Dendritic cell treated with granulocyte-macrophage colony-stimulating factor and Interleukin-4, amounts not matched to agents 40 ng/mL and 50 ng/mL, for 4 days (primary cell): ENCODE measurements around the gene KIF4B.
"Not testable (repeated sequence)": the region's sequence is repeated elsewhere in the genome, so short reads cannot be mapped to it uniquely, and the experiment has no call there.

ENCODE experiments used
- H3K27ac Mint-ChIP-seq: one replicate; pipeline ENCODE4 v1.8.0; 2022; ENCODE audit warnings: mild to moderate bottlenecking, mixed read lengths
- H3K27me3 Mint-ChIP-seq: one replicate; pipeline ENCODE4 v1.8.0; 2022; ENCODE audit warnings: mild to moderate bottlenecking, mixed read lengths
- H3K36me3 Mint-ChIP-seq: one replicate; pipeline ENCODE4 v1.8.0; 2022; ENCODE audit warnings: low read depth, mixed read lengths
- H3K4me1 Mint-ChIP-seq: one replicate; pipeline ENCODE4 v1.8.0; 2022; ENCODE audit warnings: low read depth, mixed read lengths
- H3K4me3 Mint-ChIP-seq: one replicate; pipeline ENCODE4 v1.8.0; 2022; ENCODE audit warnings: mild to moderate bottlenecking, moderate library complexity, mixed read lengths
- H3K9me3 Mint-ChIP-seq: one replicate; pipeline ENCODE4 v1.8.0; 2022; ENCODE audit warnings: mixed read lengths
- intact Hi-C: fragments of 100-400 bp; cut with micrococcal nuclease; formaldehyde crosslinking; loops from one replicate; pipeline ENCODE4 v1.15.0; 2022

Gene KIF4B

DNA sequence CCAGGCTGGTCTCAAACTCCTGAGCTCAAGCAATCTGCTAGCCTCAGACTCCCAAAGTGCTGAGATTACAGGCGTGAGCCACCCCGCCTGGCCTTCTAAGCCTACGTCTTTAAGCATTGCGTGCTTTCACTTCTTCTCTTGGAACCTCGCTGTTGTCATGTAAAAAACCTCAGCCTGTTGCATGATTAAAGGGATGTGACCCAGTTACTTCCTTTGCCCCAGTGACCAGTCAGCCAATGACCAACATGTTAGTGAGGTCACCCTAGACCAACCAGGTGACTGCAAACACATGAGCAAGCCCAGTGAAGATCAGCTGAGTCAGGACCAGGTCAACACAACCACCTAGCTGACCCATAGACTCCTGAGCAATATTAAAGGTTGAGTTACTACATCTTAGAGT is 10.5 kb downstream of the KIF4B start:
- no peak overlapping the region for H3K27ac Mint-ChIP-seq
- H3K4me1 Mint-ChIP-seq = no peaks in the 10 kb centered on the region
- H3K9me3 Mint-ChIP-seq = peaks cover 13% of the 10 kb centered on the region
- H3K27me3 Mint-ChIP-seq = peaks cover 3% of the 10 kb centered on the region
- no peak overlapping the region for H3K4me3 Mint-ChIP-seq
- no peaks in the 10 kb centered on the region for H3K36me3 Mint-ChIP-seq
- intact Hi-C loops = no loop called here

DNA sequence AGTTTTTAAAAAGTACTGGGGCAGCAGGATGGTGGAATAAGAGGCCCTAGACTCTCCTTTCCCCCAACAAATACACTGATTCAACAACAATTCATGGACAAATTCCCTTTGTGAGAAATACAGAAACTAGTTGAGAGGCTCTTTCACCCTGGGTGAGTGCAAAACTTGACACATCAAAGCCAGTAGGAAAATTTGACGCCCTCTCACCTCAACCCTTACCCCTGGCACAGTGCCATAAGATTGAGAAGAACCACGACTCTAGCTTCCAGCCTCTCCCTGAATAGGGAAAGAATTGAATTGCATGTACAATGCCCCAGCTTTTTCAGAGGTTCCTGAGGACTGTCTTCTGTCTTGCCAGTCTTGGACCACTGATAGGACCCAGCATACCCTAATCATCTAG is 12.3 kb downstream of the KIF4B start:
- H3K27me3 Mint-ChIP-seq = peaks cover 2% of the 10 kb centered on the region
- H3K27ac Mint-ChIP-seq = no peak overlapping the region
- intact Hi-C loops = no loop called here
- peaks cover 13% of the 10 kb centered on the region for H3K9me3 Mint-ChIP-seq
- H3K4me1 Mint-ChIP-seq = no peaks in the 10 kb centered on the region
- H3K36me3 Mint-ChIP-seq = no peaks in the 10 kb centered on the region
- H3K4me3 Mint-ChIP-seq = no peak overlapping the region

DNA sequence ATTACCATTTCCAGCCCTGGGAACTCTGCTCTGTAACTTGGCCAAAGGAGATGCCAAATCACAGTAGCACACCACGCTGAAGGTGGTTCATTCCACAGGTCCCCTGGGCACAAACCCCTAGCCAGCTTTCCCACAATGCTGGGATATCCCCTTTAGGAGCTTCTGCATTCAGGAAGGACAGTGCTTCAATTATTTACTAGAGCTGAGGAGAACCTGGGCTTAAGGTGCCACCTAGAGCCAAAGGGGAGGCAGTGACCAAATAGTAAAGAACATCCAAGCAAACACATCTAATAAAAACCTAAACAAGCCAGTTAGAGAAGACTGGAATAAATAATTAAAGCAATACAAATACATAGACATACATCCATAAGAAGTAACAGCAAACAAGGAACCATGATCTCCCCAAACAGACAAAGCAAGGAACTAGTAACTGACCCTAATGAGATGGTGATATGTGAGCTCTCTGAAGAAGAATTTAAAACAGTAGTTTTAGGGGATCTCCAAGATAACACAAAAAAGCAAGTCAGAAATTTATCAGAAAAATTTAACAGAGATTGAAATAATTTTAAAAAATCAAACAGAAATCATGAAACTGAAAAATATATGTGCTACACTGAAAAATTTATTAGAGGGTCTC is 14.6 kb downstream of the KIF4B start:
- no peak overlapping the region for H3K27ac Mint-ChIP-seq
- intact Hi-C loops = no loop called here
- no peaks in the 10 kb centered on the region for H3K4me1 Mint-ChIP-seq
- H3K4me3 Mint-ChIP-seq = no peak overlapping the region
- peaks cover 2% of the 10 kb centered on the region for H3K27me3 Mint-ChIP-seq
- no peaks in the 10 kb centered on the region for H3K36me3 Mint-ChIP-seq
- peaks cover 13% of the 10 kb centered on the region for H3K9me3 Mint-ChIP-seq

DNA sequence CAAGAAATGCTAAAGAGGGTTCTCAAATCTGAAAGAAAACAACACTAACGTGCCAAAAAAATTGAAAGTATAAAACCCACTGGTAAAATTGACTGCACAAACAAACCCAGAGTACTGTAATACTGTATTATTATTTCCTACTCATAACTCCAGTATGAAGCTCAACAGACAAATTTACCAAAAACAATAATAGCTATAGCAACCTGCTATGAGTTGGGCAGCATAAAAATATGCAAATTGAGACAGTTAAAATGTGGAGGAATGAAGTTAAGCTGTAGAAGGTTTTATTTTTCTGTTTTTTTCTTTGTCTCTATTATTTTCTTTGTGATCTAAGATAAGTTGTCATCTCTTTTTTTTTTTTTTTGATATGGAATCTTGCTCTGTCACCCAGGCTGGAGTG is 15.7 kb downstream of the KIF4B start:
- H3K27ac Mint-ChIP-seq = no peak overlapping the region
- no peaks in the 10 kb centered on the region for H3K36me3 Mint-ChIP-seq
- peaks cover 2% of the 10 kb centered on the region for H3K27me3 Mint-ChIP-seq
- no peak overlapping the region for H3K4me3 Mint-ChIP-seq
- no peaks in the 10 kb centered on the region for H3K4me1 Mint-ChIP-seq
- intact Hi-C loops = no loop called here
- H3K9me3 Mint-ChIP-seq = peaks cover 13% of the 10 kb centered on the region

DNA sequence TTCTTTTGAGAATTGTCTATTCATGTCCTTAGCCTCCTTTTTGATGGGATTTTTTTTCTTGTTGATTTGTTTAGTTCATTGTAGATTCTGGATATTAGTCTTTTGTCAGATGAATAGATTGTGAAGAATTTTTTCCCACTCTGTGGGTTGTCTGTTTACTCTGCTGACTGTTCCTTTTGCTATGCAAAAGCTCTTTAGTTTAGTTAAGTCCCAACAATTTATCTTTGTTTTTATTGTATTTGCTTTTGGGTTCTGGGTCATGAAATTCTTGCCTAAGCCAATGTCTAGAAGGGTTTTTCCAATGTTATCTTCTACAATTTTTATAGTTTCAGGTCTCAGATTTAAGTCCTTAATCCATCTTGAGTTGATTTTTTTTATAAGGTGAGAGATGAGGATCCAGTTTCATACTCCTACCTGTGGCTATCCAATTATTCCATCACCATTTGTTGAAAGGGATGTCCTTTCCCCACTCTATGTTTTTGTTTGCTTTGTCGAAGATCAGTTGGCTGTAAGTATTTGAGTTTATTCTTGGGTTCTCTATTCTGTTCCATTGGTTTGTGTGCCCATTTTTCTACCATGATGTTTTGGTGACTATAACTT is 20.7 kb downstream of the KIF4B start:
- H3K27me3 Mint-ChIP-seq, H3K27ac Mint-ChIP-seq, H3K9me3 Mint-ChIP-seq, H3K4me3 Mint-ChIP-seq, H3K36me3 Mint-ChIP-seq, intact Hi-C loops, H3K4me1 Mint-ChIP-seq: not testable (repeated sequence)

DNA sequence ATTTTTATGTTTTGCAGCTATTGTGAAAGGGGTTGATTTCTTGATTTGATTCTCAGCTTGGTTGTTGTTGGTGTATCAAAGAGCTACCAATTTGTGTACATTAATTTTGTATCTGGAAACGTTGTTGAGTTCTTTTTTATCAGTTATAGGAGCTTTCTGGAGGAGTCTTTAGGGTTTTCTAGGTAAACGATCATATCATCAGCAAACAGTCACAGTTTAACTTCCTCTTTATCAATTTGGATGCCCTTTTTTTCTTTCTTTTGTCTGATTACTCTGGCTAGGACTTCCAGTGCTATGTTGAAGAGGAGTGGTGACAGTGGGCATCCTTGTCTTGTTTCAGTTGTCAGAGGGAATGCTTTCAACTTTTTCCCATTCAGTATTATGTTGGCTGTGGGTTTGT is 21.5 kb downstream of the KIF4B start:
- H3K4me1 Mint-ChIP-seq, H3K27me3 Mint-ChIP-seq, H3K4me3 Mint-ChIP-seq, intact Hi-C loops, H3K27ac Mint-ChIP-seq, H3K36me3 Mint-ChIP-seq, H3K9me3 Mint-ChIP-seq: not testable (repeated sequence)

DNA sequence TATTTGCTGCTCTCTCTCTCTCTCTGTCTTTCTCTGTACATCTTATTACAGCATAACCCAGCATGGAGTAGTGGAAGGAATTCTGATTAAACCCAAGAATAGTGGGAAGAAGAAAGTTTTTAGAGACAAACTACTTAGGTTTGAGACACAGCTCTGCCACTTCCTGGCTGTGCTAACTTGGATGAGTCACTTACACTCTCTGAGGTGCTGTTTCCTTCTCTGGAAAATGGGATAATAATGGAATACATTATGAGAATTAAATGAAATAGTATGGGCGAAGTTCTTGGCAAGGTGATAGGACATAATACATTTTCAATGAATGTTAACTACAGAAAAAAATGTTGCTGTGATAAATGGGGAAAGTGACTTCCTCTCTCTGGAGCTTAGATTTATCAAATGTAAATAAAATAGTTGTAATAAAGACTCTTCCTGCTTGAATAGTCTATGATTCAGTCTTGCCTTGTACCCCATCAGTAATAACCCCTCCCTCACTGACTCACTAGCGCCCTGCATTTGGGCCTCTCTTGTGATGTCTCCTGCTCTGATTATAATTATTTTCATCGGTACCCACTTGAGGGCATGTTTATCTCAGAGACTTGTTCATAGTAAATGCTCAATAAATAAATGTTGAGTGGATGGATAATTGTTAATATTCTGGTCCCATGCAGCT is 27.6 kb downstream of the KIF4B start:
- intact Hi-C loops = no loop called here
- H3K36me3 Mint-ChIP-seq = no peaks in the 10 kb centered on the region

DNA sequence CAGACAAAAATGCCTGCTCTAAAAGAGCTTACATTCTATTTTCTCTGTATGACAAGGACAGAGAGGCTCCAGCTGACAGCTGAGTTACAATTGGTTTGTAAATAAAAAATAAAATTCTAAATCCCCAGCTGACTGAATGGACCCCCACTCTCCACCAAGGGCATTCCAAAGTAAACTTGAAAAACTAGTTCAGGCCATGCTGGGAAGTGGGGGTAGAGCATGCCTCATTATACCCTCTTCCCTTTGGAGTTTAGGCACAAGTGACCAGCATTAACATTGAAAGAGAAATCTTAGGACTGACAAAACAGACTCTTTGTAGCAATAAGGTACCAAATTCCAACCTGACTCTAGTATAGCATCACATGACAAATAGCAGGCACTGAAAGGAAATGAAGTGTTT is 31.0 kb downstream of the KIF4B start:
- H3K4me3 Mint-ChIP-seq = no peak overlapping the region
- no peak overlapping the region for H3K27ac Mint-ChIP-seq
- H3K9me3 Mint-ChIP-seq = no peaks in the 10 kb centered on the region
- peaks cover 2% of the 10 kb centered on the region for H3K27me3 Mint-ChIP-seq
- intact Hi-C loops = no loop called here
- H3K4me1 Mint-ChIP-seq = no peaks in the 10 kb centered on the region
- no peaks in the 10 kb centered on the region for H3K36me3 Mint-ChIP-seq

More for the DNA sequence above, 27.6 kb downstream of the KIF4B start:
- Mint-ChIP-seq H3K9me3 (no peaks in the 10 kb centered on the region), H3K4me3 (no peak overlapping the region), H3K27ac (no peak overlapping the region), H3K27me3 (peaks cover 4% of the 10 kb centered on the region), H3K4me1 (no peaks in the 10 kb centered on the region)

DNA sequence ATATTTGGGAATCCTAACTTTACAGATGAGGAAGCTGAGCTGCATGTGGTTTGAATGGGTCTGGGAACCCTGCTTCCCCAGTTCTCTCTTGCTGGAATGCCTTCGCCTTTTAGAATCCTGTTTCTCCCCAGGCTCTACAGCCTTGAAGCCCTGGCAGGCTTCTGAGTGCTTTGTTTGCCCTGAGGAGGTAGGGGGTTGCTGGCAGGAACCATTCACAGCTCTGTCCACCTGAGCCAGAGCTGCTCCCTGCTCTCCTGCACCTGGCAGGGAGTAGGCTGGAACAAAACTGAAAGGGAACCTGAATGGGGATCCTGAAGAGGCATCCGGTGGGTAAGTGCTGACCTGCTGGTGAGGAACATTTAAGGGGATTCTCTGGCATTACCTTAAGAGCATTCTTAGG is 33.0 kb downstream of the KIF4B start:
- Mint-ChIP-seq H3K4me1 (no peaks in the 10 kb centered on the region), H3K9me3 (no peaks in the 10 kb centered on the region), H3K4me3 (no peak overlapping the region), H3K36me3 (no peaks in the 10 kb centered on the region), H3K27me3 (peaks cover 4% of the 10 kb centered on the region), H3K27ac (no peak overlapping the region)
- intact Hi-C loops = no loop called here

DNA sequence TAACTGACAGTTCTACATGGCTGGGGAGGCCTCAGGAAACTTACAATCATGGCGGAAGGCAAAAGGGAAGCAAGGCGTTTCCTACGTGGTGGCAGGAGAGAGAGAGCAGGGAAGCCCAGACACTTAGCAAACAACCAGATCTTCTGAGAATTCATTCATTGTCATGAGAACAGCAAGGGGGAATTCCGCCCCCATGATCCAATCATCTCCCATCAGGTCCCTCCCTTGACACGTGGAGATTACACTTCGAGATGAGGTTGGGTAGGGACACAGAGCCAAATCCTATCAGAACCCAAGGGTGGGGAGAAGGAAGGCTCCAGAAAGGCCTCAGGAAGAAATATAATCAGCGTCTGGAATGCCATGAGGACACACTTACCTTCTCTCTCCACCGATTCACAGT is 34.3 kb downstream of the KIF4B start:
- no peaks in the 10 kb centered on the region for H3K9me3 Mint-ChIP-seq
- no peak overlapping the region for H3K4me3 Mint-ChIP-seq
- H3K4me1 Mint-ChIP-seq = no peaks in the 10 kb centered on the region
- intact Hi-C loops = no loop called here
- no peak overlapping the region for H3K27ac Mint-ChIP-seq
- H3K27me3 Mint-ChIP-seq = peaks cover 4% of the 10 kb centered on the region
- no peaks in the 10 kb centered on the region for H3K36me3 Mint-ChIP-seq

DNA sequence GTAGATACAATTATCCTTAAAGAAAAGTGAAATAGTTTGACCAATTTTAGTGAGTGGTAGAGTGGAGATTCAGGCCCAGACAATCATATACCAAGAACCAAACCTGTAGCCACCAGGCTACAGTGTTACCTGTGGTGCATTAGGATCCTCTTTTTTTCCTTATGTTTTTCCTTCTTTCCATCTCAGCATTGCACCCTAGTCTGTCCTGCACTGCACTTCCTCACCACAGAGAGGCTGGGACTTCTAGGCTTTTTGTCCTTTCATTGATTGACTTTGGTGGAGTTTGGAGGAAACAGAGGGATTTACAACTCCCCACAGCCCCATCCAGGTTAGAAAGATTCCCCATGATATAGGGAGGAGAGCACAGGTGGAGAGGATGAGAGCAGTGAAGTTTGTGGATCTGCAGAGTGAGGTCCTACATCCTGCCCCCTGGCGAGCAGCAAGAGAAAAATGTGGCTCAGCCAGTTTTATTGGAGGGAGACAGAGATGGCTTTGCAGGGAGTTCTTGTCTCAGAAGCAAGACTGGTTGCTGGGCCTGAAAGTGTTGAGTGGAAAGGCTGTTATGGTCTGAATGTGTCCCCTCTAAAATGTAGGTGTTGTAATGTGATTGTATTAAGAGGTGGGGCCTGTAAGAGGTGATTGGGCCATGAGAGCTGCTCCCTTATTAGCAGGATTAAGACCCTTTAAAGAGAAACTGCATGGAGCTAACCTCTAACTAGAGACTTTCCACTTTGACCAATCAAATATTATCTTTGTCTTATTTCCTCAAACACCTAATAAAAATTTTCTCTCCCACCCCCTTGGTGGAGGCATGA is 36.2 kb downstream of the KIF4B start:
- no peaks in the 10 kb centered on the region for H3K36me3 Mint-ChIP-seq
- intact Hi-C loops = no loop called here
- no peaks in the 10 kb centered on the region for H3K4me1 Mint-ChIP-seq
- no peak overlapping the region for H3K4me3 Mint-ChIP-seq
- H3K27me3 Mint-ChIP-seq = peaks cover 7% of the 10 kb centered on the region
- H3K9me3 Mint-ChIP-seq = no peaks in the 10 kb centered on the region
- H3K27ac Mint-ChIP-seq = no peak overlapping the region

DNA sequence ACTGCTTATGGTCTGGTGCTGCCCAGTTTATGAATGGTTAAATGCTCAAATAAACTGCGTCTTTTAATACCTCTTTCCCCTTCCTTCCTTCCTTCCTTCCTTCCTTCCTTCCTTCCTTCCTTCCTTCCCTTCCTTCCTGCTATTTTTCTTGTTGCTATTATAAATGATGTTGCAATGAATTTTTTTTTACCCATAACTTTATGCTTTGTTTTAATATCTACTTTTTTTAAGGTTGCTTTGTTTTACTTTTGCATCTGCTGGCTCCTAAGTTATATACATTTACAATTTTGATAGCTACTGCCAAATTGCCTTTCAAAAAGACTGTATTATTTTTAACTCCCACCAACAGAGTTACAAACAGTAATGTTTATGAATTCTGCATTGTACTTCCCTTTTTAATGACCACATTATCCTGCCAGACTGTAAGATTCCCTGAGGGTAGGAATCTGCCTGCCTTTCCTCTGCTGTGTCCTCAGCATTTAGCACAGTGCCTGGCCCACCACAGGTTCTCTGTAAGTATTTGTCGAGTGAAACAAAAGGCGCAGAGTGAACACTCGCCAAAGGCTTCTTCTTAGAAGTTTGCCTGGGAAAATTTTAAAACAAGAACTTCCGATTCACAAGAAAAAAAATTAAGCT is 36.9 kb downstream of the KIF4B start:
- no peak overlapping the region for H3K4me3 Mint-ChIP-seq
- H3K4me1 Mint-ChIP-seq = no peaks in the 10 kb centered on the region
- intact Hi-C loops = no loop called here
- no peaks in the 10 kb centered on the region for H3K36me3 Mint-ChIP-seq
- no peaks in the 10 kb centered on the region for H3K9me3 Mint-ChIP-seq
- no peak overlapping the region for H3K27ac Mint-ChIP-seq
- peaks cover 7% of the 10 kb centered on the region for H3K27me3 Mint-ChIP-seq

DNA sequence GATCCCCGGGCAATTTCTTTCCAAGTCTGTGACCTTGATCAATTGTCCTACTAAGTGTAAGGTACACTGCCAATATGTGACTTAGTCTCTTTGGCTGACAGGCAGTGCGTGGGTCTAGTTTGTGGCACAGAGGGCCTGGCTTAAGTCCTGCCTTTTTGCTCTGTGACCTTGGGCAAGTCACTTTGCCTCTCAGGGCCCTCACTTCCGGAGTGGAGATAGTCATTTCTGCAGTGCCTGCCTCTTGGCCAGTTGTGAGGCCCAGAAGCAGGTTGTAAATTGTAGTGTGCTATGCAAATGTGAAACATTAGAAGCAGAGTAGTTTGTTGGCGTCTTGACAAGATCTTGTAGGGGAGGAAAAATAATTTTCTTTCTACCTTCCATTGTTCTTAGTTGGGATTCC is 39.0 kb downstream of the KIF4B start:
- no peaks in the 10 kb centered on the region for H3K9me3 Mint-ChIP-seq
- intact Hi-C loops = no loop called here
- H3K4me3 Mint-ChIP-seq = no peak overlapping the region
- peaks cover 5% of the 10 kb centered on the region for H3K27me3 Mint-ChIP-seq
- H3K27ac Mint-ChIP-seq = no peak overlapping the region
- no peaks in the 10 kb centered on the region for H3K36me3 Mint-ChIP-seq
- H3K4me1 Mint-ChIP-seq = no peaks in the 10 kb centered on the region

DNA sequence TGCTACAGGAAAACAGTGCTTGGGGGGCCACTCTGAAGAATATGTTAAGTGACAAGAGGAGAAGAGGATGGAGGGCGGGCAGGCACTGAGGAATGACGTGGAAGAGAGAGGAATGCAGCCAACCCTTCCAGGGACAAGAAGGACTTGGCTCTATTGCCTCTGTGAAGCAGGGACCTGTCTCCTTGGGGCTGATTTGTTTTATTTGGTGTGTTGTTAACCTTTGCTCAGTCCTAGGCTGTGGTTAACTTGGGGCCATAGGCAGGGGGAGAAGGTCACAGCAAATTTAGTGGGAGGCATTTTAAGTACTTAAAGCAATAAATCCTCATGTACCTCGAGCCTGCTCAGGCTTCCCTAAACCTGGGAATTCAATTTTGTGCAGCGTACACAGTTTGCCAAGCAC is 39.9 kb downstream of the KIF4B start:
- Mint-ChIP-seq H3K9me3 (no peaks in the 10 kb centered on the region), H3K4me3 (no peak overlapping the region), H3K27ac (no peak overlapping the region), H3K36me3 (no peaks in the 10 kb centered on the region), H3K4me1 (no peaks in the 10 kb centered on the region), H3K27me3 (peaks cover 5% of the 10 kb centered on the region)
- intact Hi-C loops = no loop called here
